HUES48 (cell line): ENCODE data around the gene GPATCH2.
"Not testable (repeated sequence)": the region's sequence is repeated elsewhere in the genome, so short reads cannot be mapped to it uniquely, and the experiment has no call there.

Source experiments
- H3K27ac ChIP-seq: one replicate; pipeline ENCODE4 v1.7.0; 2013; ENCODE audit warnings: low read depth, low read length, inconsistent platforms
- H3K27me3 ChIP-seq: 2 replicates; pipeline ENCODE4 v1.6.1; 2013; ENCODE audit warnings: mild to moderate bottlenecking, low read length; ENCODE audit not compliant: control insufficient read depth, insufficient read depth
- H3K36me3 ChIP-seq: 2 replicates; pipeline ENCODE4 v1.6.1; 2013; ENCODE audit warnings: low read length; ENCODE audit not compliant: control insufficient read depth, insufficient read depth
- H3K4me1 ChIP-seq: 2 replicates; pipeline ENCODE4 v1.6.1; 2013; ENCODE audit warnings: mild to moderate bottlenecking, low read length; ENCODE audit not compliant: control insufficient read depth, insufficient read depth
- H3K4me3 ChIP-seq: 2 replicates; pipeline ENCODE4 v1.5.1; 2013; ENCODE audit warnings: mild to moderate bottlenecking, low read depth, low read length
- H3K9ac ChIP-seq: 2 replicates; pipeline ENCODE4 v1.6.1; 2013; ENCODE audit warnings: mild to moderate bottlenecking, low read depth, low read length, moderate library complexity
- H3K9me3 ChIP-seq: 2 replicates; pipeline ENCODE4 v1.6.1; 2013; ENCODE audit warnings: low read length; ENCODE audit not compliant: control insufficient read depth, insufficient read depth

The GPATCH2 gene

DNA sequence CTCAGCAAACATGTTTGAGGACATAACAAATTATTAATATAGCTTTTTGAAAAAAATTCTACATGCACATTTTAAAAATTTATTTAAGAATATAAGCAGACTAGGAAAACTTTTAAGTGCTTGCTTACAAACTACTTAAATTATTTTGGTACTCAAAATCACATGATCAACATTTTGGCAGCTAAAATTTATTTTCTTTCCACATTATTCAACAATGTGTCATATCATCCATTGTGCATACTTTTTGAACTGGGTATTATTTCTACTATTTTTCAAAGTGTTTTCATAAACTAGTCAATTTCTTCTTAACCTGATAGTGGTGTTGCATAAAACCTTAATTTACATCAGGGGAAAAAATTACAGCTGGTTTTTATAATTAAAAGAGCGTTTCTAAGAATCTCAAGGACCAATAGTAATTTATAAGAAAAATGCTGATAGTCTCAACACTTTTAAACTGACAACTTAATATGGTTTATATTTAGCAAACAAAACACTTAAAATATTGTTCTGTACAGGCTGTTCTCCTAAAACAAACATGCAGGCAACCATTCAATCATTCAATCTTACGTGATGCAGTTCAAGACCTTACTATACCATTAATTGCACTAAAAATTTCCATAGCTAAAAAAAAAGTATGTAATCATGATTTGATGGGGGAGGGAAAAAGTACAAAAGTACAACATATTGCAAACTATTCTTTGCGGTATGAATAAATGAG, 105.0 kb downstream of the GPATCH2 start:
- Histone ChIP-seq H3K9ac (no peak overlapping the region), H3K4me3 (no peak overlapping the region), H3K27me3 (no peaks in the 10 kb centered on the region), H3K9me3 (peaks cover 13% of the 10 kb centered on the region), H3K4me1 (no peaks in the 10 kb centered on the region), H3K27ac (no peak overlapping the region), H3K36me3 (no peaks in the 10 kb centered on the region)

DNA sequence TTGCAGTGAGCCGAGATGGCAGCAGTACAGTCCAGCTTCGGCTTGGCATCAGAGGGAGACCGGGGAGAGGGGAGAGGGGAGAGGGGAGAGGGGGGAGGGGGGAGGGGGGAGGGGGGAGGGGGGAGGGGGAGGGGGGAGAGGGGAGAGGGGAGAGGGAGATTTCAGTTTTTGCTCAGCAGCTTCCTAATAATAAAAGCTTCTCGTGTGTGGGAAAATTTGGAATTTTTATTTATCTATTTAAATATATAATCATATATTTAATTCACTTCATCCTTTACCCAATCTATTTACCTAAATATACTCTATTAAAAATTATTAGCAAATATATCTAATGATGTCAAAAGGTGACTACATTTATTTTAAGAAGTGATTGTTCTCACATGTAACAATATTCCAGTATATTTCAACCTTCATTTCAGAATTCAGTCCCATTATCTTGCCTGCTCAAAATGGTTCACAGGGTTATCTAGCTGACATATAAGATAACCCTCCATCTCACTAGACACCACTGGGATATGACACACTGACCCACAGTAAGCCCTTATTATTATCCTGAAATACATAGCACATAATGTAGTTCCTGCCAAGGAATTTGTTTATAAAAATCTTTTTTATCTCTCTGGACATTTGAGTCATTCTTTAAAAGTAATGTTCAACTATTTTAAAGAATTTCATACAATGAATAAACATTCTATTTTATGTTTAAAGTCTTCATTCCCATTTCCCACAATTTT, 105.9 kb downstream of the GPATCH2 start:
- Histone ChIP-seq H3K27ac (no peak overlapping the region), H3K4me3 (no peak overlapping the region), H3K36me3 (no peaks in the 10 kb centered on the region), H3K9ac (no peak overlapping the region), H3K9me3 (peaks cover 9% of the 10 kb centered on the region), H3K27me3 (no peaks in the 10 kb centered on the region), H3K4me1 (no peaks in the 10 kb centered on the region)

DNA sequence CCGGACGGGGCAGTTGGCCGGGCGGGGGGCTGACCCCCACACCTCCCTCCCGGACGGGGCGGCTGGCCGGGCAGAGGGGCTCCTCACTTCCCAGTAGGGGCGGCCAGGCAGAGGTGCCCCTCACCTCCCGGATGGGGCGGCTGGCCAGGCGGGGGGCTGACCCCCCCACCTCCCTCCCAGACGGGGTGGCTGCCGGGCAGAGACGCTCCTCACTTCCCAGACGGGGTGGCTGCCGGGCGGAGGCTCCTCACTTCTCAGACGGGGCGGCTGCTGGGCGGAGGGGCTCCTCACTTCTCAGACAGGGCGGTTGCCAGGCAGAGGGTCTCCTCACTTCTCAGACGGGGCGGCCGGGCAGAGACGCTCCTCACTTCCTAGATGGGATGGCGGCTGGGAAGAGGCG, 107.0 kb downstream of the GPATCH2 start:
- H3K9me3 ChIP-seq, H3K9ac ChIP-seq, H3K27ac ChIP-seq, H3K4me1 ChIP-seq, H3K27me3 ChIP-seq, H3K36me3 ChIP-seq, H3K4me3 ChIP-seq: not testable (repeated sequence)

DNA sequence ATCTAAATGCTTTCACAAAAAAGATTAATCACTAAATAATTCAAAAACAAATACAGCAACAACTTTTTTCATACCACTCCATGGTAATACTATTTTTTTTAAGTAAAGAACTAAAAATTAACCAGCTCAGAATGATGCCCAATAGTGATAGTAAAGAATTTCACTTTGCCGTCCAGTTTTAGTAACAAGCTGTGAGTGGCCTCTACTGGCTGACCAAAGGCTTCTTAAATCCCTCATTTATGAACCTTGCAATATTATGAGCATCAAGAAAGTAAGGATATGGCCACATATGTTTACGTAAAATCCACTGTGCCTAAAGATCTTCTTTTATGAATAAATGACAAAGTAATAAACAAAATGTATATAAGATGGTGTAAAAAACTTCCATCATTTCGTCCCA, 108.6 kb downstream of the GPATCH2 start:
- Histone ChIP-seq H3K36me3 (no peaks in the 10 kb centered on the region), H3K9ac (no peak overlapping the region), H3K9me3 (peaks cover 7% of the 10 kb centered on the region), H3K4me3 (no peak overlapping the region), H3K4me1 (no peaks in the 10 kb centered on the region), H3K27ac (no peak overlapping the region), H3K27me3 (no peaks in the 10 kb centered on the region)

DNA sequence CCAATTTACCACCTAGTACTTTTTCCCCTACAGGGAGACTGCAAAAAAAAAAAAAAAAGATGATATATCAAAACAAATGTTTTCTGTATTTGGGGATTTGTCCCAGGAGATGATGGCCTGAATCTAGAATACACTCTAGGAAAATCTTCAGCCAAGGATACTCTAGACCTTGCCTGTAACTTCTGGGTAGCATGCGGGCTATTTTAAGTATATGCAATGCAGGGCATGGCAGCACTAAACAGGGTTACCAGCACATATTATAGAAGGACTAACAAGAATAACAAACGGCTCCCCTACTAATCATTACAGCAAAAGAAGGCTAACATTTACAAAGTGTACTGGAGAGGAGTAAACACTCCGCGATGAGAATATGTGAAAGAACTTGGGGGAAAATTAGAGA, 109.6 kb downstream of the GPATCH2 start:
- Histone ChIP-seq H3K27me3 (no peaks in the 10 kb centered on the region), H3K4me1 (no peaks in the 10 kb centered on the region), H3K9me3 (no peaks in the 10 kb centered on the region), H3K4me3 (no peak overlapping the region), H3K36me3 (no peaks in the 10 kb centered on the region), H3K27ac (no peak overlapping the region), H3K9ac (no peak overlapping the region)

DNA sequence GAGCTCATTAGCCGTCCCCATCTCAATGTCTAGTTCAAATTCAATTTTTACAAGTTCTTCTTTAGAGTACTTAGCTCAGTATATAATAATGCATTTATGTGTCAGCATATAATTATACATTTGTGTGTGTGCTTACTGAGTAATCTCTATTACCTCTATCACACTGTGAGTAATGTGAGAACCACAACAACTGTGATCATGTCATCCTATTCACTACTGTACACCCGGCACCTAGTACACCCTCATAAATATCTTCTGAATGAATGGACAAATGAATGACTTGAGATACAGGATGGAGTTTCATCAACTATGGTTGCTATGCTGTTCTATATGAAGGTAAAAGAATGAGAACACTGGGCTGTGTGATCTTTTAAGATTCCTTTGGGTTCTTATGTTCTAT, 124.0 kb downstream of the GPATCH2 start:
- Histone ChIP-seq H3K27me3 (no peaks in the 10 kb centered on the region), H3K27ac (no peak overlapping the region), H3K4me3 (no peak overlapping the region), H3K9ac (no peak overlapping the region), H3K4me1 (no peaks in the 10 kb centered on the region), H3K36me3 (no peaks in the 10 kb centered on the region), H3K9me3 (no peaks in the 10 kb centered on the region)

DNA sequence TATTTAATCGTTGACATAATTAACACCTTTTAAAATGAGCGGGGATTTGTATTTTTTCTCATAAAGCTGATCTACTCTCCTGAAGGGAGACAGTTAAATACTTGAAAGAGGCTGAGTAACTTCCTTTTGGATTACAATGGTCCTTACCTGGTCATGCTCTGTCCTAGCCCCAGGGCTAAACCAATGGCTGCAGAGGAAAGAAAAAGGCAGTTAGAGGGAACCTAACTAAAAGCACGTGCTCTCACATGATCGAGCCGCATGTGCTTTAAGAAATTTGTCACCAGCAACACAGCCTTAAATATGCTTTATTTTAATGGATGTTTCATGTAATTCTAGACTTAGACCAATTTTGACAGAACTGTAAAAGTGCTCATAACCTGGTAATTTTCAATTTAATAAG, 132.7 kb downstream of the GPATCH2 start:
- 0 out of 2 replicates have a peak, but pooled peaks cover 7% of the 10 kb centered on the region for H3K4me1 ChIP-seq

DNA sequence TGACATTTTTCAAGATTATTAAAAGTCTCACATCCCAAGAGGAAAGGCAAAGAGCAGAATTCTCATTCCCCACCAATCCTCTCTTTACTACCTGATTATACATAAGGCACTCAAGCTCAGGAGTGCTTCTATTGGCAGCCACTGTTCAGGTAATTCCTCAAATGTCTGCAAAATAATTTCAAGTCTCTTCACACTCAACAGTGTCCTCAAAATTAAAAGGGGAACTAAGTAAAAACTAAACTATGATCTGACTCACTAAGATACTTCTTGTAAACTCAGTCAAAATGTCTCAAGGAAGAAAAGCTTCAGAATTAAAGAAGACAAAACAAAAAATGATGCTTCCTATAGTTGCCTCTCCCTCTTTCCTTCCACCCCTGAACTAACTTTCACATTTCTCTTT, 135.6 kb downstream of the GPATCH2 start:
- Histone ChIP-seq H3K27ac (no peak overlapping the region), H3K9ac (no peak overlapping the region), H3K9me3 (no peaks in the 10 kb centered on the region), H3K27me3 (no peaks in the 10 kb centered on the region), H3K36me3 (no peaks in the 10 kb centered on the region), H3K4me3 (no peak overlapping the region), H3K4me1 (0 out of 2 replicates have a peak, but pooled peaks cover 7% of the 10 kb centered on the region)

More for the DNA sequence above, 132.7 kb downstream of the GPATCH2 start:
- no peak overlapping the region for H3K4me3 ChIP-seq
- no peaks in the 10 kb centered on the region for H3K9me3 ChIP-seq
- H3K36me3 ChIP-seq: no peaks in the 10 kb centered on the region
- no peak overlapping the region for H3K9ac ChIP-seq
- H3K27me3 ChIP-seq: no peaks in the 10 kb centered on the region
- H3K27ac ChIP-seq: no peak overlapping the region

DNA sequence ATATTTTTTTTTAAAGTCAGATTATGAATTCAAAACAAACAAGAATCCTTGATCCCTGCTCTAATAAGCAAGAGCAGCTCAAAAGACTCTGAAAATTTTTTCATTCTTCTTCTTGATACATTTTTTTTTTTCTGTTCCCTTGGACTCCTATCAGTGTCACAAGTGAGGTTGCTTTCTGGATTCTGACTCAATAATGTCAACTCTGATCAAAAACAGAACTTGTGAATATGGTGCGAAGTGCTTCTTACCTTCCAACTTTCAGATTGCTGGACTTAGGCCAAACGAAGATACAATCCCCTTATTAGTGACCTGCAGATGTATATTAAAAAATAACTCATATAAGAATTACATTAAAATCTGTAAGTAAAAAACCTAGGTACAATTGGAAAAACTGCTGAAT, 136.1 kb downstream of the GPATCH2 start:
- no peak overlapping the region for H3K27ac ChIP-seq
- H3K9ac ChIP-seq: no peak overlapping the region
- H3K4me3 ChIP-seq: no peak overlapping the region

DNA sequence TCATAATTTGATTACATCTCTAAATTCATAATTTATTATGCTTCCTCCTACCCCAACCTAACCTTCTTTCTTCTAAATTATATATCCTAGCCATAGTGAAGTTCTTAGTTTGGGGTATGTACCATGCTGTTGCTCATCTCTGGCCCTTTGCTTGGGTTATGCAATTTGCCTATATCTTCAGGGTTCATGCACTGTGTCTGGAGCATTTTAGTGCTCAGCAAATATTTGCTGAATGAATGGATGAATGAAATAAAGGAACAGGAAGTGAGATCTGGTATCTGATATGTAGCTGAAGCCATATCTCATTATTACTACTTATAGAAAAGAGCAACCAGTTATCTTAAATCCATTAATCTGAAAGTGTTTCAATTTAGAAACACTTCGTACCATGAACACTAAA, 137.6 kb downstream of the GPATCH2 start:
- Histone ChIP-seq H3K4me3 (no peak overlapping the region), H3K27me3 (no peaks in the 10 kb centered on the region), H3K27ac (no peak overlapping the region), H3K9me3 (no peaks in the 10 kb centered on the region), H3K36me3 (no peaks in the 10 kb centered on the region), H3K4me1 (0 out of 2 replicates have a peak, but pooled peaks cover 4% of the 10 kb centered on the region), H3K9ac (no peak overlapping the region)

More for the DNA sequence above, 136.1 kb downstream of the GPATCH2 start:
- Histone ChIP-seq H3K9me3 (no peaks in the 10 kb centered on the region), H3K4me1 (0 out of 2 replicates have a peak, but pooled peaks cover 7% of the 10 kb centered on the region), H3K27me3 (no peaks in the 10 kb centered on the region), H3K36me3 (no peaks in the 10 kb centered on the region)

DNA sequence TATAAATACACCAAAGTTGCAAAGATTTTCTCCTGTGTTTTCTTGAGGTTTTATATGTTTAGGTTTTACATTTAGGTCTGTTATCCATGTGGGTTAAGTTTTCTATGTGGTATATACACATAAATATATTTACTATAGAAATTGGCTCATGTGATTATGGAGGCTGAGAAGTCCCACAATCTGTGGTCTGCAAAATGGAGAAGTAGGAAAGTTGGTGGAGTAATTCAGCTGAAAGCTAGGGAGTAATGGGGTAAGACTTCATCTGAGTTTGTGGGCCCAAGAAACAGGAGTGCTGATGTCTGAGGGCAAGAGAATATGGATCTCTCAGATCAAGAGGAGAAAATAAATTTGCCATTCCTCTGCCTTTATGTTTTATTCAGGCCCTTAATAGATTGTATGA, 146.0 kb downstream of the GPATCH2 start:
- no peak overlapping the region for H3K4me3 ChIP-seq
- no peaks in the 10 kb centered on the region for H3K9me3 ChIP-seq
- no peaks in the 10 kb centered on the region for H3K27me3 ChIP-seq
- H3K9ac ChIP-seq: no peak overlapping the region
- no peak overlapping the region for H3K27ac ChIP-seq
- no peaks in the 10 kb centered on the region for H3K36me3 ChIP-seq
- H3K4me1 ChIP-seq: no peaks in the 10 kb centered on the region
